SK-N-SH (cell line): ENCODE measurements around the gene SMLR1. TPM values are rescaled to one million over a fixed set of nuclear protein-coding genes. Genes with fewer than 3 reads are reported as not detected.

ENCODE experiments used
- CTCF ChIA-PET: fragments of 300-600, 350-600 bp; formaldehyde crosslinking; extraction: SDS; loops from one replicate; lab custom pipeline; 2021; lab: Yijun Ruan, JAX
- POLR2A ChIA-PET: fragments of 350-600 bp; sonication (Branson Sonifier 250); formaldehyde crosslinking; extraction: SDS; loops from one replicate; lab custom pipeline; 2020; ENCODE audit warnings: antibody characterized with exemption, inconsistent platforms; lab: Yijun Ruan, JAX
- DNase-seq: peaks from one replicate; pipeline ENCODE4 v3.0.0; 2012
- H2AFZ ChIP-seq: fragments of 200-600 bp; sonication (generic); 2 replicates; pipeline ENCODE4 v1.8.1; 2016; ENCODE audit warnings: antibody characterized with exemption, mild to moderate bottlenecking, low read depth
- H3F3A ChIP-seq: fragments of 200-600 bp; sonication (generic); replicated peaks from 2 replicates; pipeline ENCODE3; 2016; ENCODE audit warnings: antibody characterized with exemption, mild to moderate bottlenecking; ENCODE audit not compliant: insufficient read depth
- H3K27ac ChIP-seq, 2 experiments: fragments of 200-500 bp in 1 of 2; fragments of 200-600 bp in 1 of 2; sonication (Bioruptor generic) in 1 of 2; sonication (generic), shearing (Covaris generic) in 1 of 2; 2 replicates each; pipeline versions ENCODE4 v1.5.1 to v1.6.1; 2014 to 2016; ENCODE audit warnings: low read depth in 2 of 2, inconsistent platforms in 1 of 2, low read length in 1 of 2, mild to moderate bottlenecking in 1 of 2, mixed read lengths in 1 of 2
- H3K27me3 ChIP-seq: fragments of 200-600 bp; sonication (generic), shearing (Covaris generic); 2 replicates; pipeline ENCODE4 v1.6.1; 2016; ENCODE audit warnings: mixed run types; ENCODE audit not compliant: insufficient read depth
- H3K36me3 ChIP-seq, 2 experiments: fragments of 200-500 bp in 1 of 2; fragments of 200-600 bp in 1 of 2; sonication (Bioruptor generic) in 1 of 2; sonication (generic) in 1 of 2; replicated peaks in 1 of 2; 2 replicates each; pipeline versions ENCODE3 to v1.5.1; 2014 to 2016; ENCODE audit warnings: low read length in 1 of 2, mild to moderate bottlenecking in 1 of 2; ENCODE audit not compliant: insufficient read depth in 2 of 2, control insufficient read depth in 1 of 2
- H3K4me1 ChIP-seq, 2 experiments: fragments of 200-500 bp in 1 of 2; fragments of 200-600 bp in 1 of 2; sonication (Bioruptor generic) in 1 of 2; sonication (generic), shearing (Covaris generic) in 1 of 2; 2 replicates each; pipeline versions ENCODE4 v1.5.1 to v1.6.1; 2014 to 2016; ENCODE audit warnings: low read depth in 1 of 2, low read length in 1 of 2, mixed run types in 1 of 2; ENCODE audit not compliant: insufficient read depth in 2 of 2, control insufficient read depth in 1 of 2
- H3K4me2 ChIP-seq: fragments of 200-600 bp; sonication (generic), shearing (Covaris generic); 2 replicates; pipeline ENCODE4 v1.6.1; 2017; ENCODE audit warnings: mixed run types
- H3K4me3 ChIP-seq, 2 experiments: fragments of 200-500 bp in 1 of 2; fragments of 200-600 bp in 1 of 2; sonication (Bioruptor generic) in 1 of 2; sonication (generic), shearing (Covaris generic) in 1 of 2; 2 replicates each; pipeline versions ENCODE4 v1.5.1 to v1.8.1; 2014 to 2016; ENCODE audit warnings: low read depth in 2 of 2, inconsistent platforms in 1 of 2, low read length in 1 of 2, mild to moderate bottlenecking in 1 of 2, mixed read lengths in 1 of 2, moderate library complexity in 1 of 2
- H3K79me2 ChIP-seq: fragments of 200-600 bp; sonication (generic); 2 replicates; pipeline ENCODE4 v1.8.1; 2017; ENCODE audit warnings: mild to moderate bottlenecking; ENCODE audit not compliant: insufficient read depth
- H3K9ac ChIP-seq: fragments of 200-600 bp; sonication (generic); 2 replicates; pipeline ENCODE4 v1.6.1; 2017; ENCODE audit warnings: mixed run types
- H3K9me2 ChIP-seq: fragments of 200-600 bp; sonication (generic); 2 replicates; pipeline ENCODE4 v1.6.1; 2017; ENCODE audit warnings: mixed run types
- H3K9me3 ChIP-seq: fragments of 200-600 bp; sonication (generic); 2 replicates; pipeline ENCODE4 v1.6.1; 2017; ENCODE audit warnings: mixed run types, mild to moderate bottlenecking, moderate library complexity
- H4K20me1 ChIP-seq: fragments of 200-600 bp; sonication (generic); 2 replicates; pipeline ENCODE4 v1.6.1; 2017; ENCODE audit warnings: mild to moderate bottlenecking, mixed run types; ENCODE audit not compliant: insufficient read depth
- CHD2 ChIP-seq: fragments of 150-350 bp; IDR thresholded peaks from 2 replicates; pipeline ENCODE4 v1.6.1; 2018; ENCODE audit warnings: low read length; ENCODE audit not compliant: partially characterized antibody
- ELF1 ChIP-seq: IDR thresholded peaks from 2 replicates; pipeline ENCODE4 v1.4.0; 2012
- EP300 ChIP-seq, 2 experiments: IDR thresholded peaks; 2 replicates each; pipeline versions ENCODE4 v1.4.0 to v1.6.1; 2012; ENCODE audit warnings: borderline replicate concordance in 1 of 2, low read depth in 1 of 2, low read length in 1 of 2
- EZH2phosphoT487 ChIP-seq: fragments of 200-600 bp; sonication (generic); IDR thresholded peaks from 2 replicates; pipeline ENCODE4 v1.6.1; 2017; ENCODE audit warnings: low read depth, mixed run types, mild to moderate bottlenecking, antibody characterized with exemption, moderate library complexity, borderline replicate concordance
- FOSL2 ChIP-seq: IDR thresholded peaks from 2 replicates; pipeline ENCODE4 v1.4.0; 2012; ENCODE audit warnings: low read depth, mild to moderate bottlenecking, moderate library complexity, borderline replicate concordance
- FOXJ3 ChIP-seq: sonication (generic); formaldehyde crosslinking; IDR thresholded peaks from 2 replicates; pipeline ENCODE4 v1.5.1; 2020; ENCODE audit warnings: mild to moderate bottlenecking, missing genetic modification reagents
- GABPA ChIP-seq: IDR thresholded peaks from 2 replicates; pipeline ENCODE4 v1.4.0; 2012; ENCODE audit warnings: low read depth, mild to moderate bottlenecking
- JUND ChIP-seq: IDR thresholded peaks from 2 replicates; pipeline ENCODE4 v1.4.0; 2012
- MXI1 ChIP-seq: IDR thresholded peaks from 2 replicates; pipeline ENCODE4 v1.6.1; 2012; ENCODE audit warnings: mild to moderate bottlenecking, low read depth, low read length, improper control_type of control experiment
- PBX3 ChIP-seq: IDR thresholded peaks from 2 replicates; pipeline ENCODE4; 2012
- POLR2AphosphoS5 ChIP-seq: IDR thresholded peaks from 2 replicates; pipeline ENCODE4 v1.6.1; 2012; ENCODE audit warnings: low read depth, low read length
- RAD21 ChIP-seq: IDR thresholded peaks from 2 replicates; pipeline ENCODE4 v1.6.1; 2012; ENCODE audit warnings: mild to moderate bottlenecking, low read length
- RFX5 ChIP-seq: IDR thresholded peaks from 2 replicates; pipeline ENCODE4 v1.6.1; 2012; ENCODE audit warnings: mild to moderate bottlenecking, improper control_type of control experiment, low read length
- RXRA ChIP-seq: IDR thresholded peaks from 2 replicates; pipeline ENCODE4 v1.4.0; 2012; ENCODE audit warnings: low read depth, mild to moderate bottlenecking, borderline replicate concordance
- SIN3A ChIP-seq: IDR thresholded peaks from 2 replicates; pipeline ENCODE4 v1.6.1; 2012; ENCODE audit warnings: low read depth, mild to moderate bottlenecking, low read length, moderate library complexity, borderline replicate concordance
- SMC3 ChIP-seq: IDR thresholded peaks from 2 replicates; pipeline ENCODE4 v1.6.1; 2012; ENCODE audit warnings: low read depth, low read length, improper control_type of control experiment
- TAF1 ChIP-seq: IDR thresholded peaks from 2 replicates; pipeline ENCODE4 v1.6.1; 2012; ENCODE audit warnings: low read depth, mild to moderate bottlenecking, low read length, moderate library complexity, borderline replicate concordance
- TCF12 ChIP-seq: IDR thresholded peaks from 2 replicates; pipeline ENCODE4 v1.4.0; 2012
- TEAD4 ChIP-seq: IDR thresholded peaks from 2 replicates; pipeline ENCODE4 v1.4.0; 2012; ENCODE audit warnings: mild to moderate bottlenecking, borderline replicate concordance; ENCODE audit not compliant: insufficient read depth
- USF1 ChIP-seq: IDR thresholded peaks from 2 replicates; pipeline ENCODE4 v1.4.0; 2012; ENCODE audit warnings: low read depth, borderline replicate concordance
- YY1 ChIP-seq: IDR thresholded peaks from 2 replicates; pipeline ENCODE4 v1.4.0; 2012; ENCODE audit warnings: low read depth, mild to moderate bottlenecking
- WGBS: methylation state at CpG from one replicate; pipeline ENCODE4 v1.1.6; 2017; ENCODE audit warnings: low lambda C conversion rate; 5-methylcytosine and 5-hydroxymethylcytosine counted together
- polyA plus RNA-seq, 3 experiments: library from polyadenylated mRNA; depleted of rRNA; stranded (reverse); fragments of >200 nt; gene quantifications; 2 replicates each; pipeline ENCODE4 v1.2.3, GENCODE V29; 2012
- TF ChIP-seq, protein P1 (sequence below): fragments of 150-350 bp; IDR thresholded peaks from 2 replicates; pipeline ENCODE4 v1.6.1; 2017; ENCODE audit warnings: antibody characterized with exemption, low read length, low read depth, borderline replicate concordance
- TF ChIP-seq, protein P2 (sequence below): fragments of 150-350 bp; IDR thresholded peaks from 2 replicates; pipeline ENCODE4 v1.6.1; 2016; ENCODE audit warnings: mild to moderate bottlenecking, low read depth, low read length

SMLR1 gene
- polyA plus RNA-seq, 1 of the 3 experiments (the other 2 are of a cell fraction): 0.03 TPM

DNA sequence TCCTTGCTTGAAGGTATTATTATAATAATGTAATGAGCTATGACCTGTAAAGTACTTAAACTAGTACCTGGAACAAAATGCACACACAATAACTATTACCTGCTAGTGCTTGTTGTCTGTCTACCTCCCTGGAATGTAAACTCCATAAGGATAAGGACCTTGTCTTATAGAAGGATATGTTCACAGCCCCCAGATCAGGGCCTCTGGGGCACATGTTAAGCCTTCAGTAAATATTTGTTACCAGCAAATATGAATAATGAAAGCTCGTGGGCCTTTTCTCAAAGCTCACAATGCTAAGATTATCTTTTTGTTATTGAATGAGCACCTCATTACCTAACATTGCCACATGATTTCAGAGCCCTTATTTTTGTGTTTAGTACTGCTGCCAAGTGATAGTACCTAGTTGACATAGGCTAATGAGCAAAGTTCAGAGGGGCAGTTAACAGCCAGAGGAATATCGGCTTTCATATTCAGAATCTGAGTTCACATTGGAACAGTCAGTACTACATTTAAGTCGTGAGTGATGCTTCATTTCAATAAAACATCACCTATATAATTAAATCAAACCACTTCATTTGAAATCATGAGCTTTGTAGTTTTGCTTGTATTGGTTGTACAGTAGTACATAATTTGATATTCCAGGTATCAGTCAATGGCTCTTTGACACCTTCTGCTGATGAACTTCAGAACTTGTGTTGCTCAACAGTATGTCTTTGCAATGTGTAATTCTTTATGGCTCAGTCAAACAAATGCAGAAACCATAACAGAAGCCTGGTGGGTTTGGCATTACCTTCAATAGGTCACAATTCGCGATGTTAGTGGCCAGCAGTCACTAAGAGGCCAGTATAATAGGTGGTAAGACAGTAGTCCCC is 11.8 kb upstream of the SMLR1 start:
- ChIA-PET CTCF (interaction anchor here (1.3 kb wide), 1 partner anchor 70 kb away, joined by 3 read pairs; no protein-coding TSS in a partner anchor), POLR2A (no interaction called here)
- Histone ChIP-seq H3K27ac (no peak overlapping the region), H3K4me2 (no peak overlapping the region), H4K20me1 (no peaks in the 10 kb centered on the region), H3F3A (no peaks in the 10 kb centered on the region), H3K79me2 (no peaks in the 10 kb centered on the region), H3K4me1 (no peaks in the 10 kb centered on the region; a peak in 1 of 4 replicates), H3K36me3 (no peaks in the 10 kb centered on the region), H3K27me3 (no peaks in the 10 kb centered on the region), H2AFZ (no peak overlapping the region), H3K4me3 (no peak overlapping the region), H3K9me2 (no peaks in the 10 kb centered on the region), H3K9me3 (no peaks in the 10 kb centered on the region), H3K9ac (no peak overlapping the region)
- WGBS: 50% methylated on average over 5 of the region's 5 CpGs
- DNase-seq: no peak
- TF ChIP-seq SMC3 (no peak), EZH2phosphoT487 (no peak), TAF1 (no peak), SIN3A (no peak), JUND (no peak), FOSL2 (no peak), FOXJ3 (no peak), ELF1 (no peak), EP300 (IDR thresholded peaks at IDR 0.05; ENCODE audit: borderline replicate concordance in 1 of 2, low read depth in 1 of 2, low read length in 1 of 2) (no peak), RAD21 (no peak), YY1 (no peak), TEAD4 (no peak), MXI1 (no peak)
- TF ChIP-seq, protein P1, sequence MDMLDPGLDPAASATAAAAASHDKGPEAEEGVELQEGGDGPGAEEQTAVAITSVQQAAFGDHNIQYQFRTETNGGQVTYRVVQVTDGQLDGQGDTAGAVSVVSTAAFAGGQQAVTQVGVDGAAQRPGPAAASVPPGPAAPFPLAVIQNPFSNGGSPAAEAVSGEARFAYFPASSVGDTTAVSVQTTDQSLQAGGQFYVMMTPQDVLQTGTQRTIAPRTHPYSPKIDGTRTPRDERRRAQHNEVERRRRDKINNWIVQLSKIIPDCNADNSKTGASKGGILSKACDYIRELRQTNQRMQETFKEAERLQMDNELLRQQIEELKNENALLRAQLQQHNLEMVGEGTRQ: no peak

GRCh38 chr6:130822736-130823135 is 4.5 kb upstream of the SMLR1 start:
- Histone ChIP-seq H3K36me3 (no peaks in the 10 kb centered on the region), H3K9ac (no peak overlapping the region), H2AFZ (no peak overlapping the region), H3K4me3 (no peak overlapping the region), H4K20me1 (no peaks in the 10 kb centered on the region), H3K27ac (no peak overlapping the region), H3K27me3 (no peaks in the 10 kb centered on the region), H3K79me2 (no peaks in the 10 kb centered on the region), H3K4me1 (no peaks in the 10 kb centered on the region), H3K9me2 (no peaks in the 10 kb centered on the region), H3K9me3 (no peaks in the 10 kb centered on the region), H3K4me2 (no peak overlapping the region), H3F3A (no peaks in the 10 kb centered on the region)
- 53% methylated on average over 1 of the region's 1 CpG for WGBS
- TF ChIP-seq RAD21 (no peak), RXRA (no peak), YY1 (no peak), TEAD4 (no peak), EP300 (IDR thresholded peaks at IDR 0.05; ENCODE audit: borderline replicate concordance in 1 of 2, low read depth in 1 of 2, low read length in 1 of 2) (no peak), GABPA (no peak), SIN3A (no peak), RFX5 (no peak), CHD2 (no peak), SMC3 (no peak), ELF1 (no peak), PBX3 (no peak), POLR2AphosphoS5 (no peak), TCF12 (no peak), USF1 (no peak)
- TF ChIP-seq, protein P1: no peak
- TF ChIP-seq, protein P2, sequence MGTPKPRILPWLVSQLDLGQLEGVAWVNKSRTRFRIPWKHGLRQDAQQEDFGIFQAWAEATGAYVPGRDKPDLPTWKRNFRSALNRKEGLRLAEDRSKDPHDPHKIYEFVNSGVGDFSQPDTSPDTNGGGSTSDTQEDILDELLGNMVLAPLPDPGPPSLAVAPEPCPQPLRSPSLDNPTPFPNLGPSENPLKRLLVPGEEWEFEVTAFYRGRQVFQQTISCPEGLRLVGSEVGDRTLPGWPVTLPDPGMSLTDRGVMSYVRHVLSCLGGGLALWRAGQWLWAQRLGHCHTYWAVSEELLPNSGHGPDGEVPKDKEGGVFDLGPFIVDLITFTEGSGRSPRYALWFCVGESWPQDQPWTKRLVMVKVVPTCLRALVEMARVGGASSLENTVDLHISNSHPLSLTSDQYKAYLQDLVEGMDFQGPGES: no peak
- ChIA-PET CTCF (no interaction called here), POLR2A (no interaction called here)
- no peak for DNase-seq
